Erythroblast (primary cell): Measurements from ENCODE around the gene TSEN2.
A peak's percentile ranks its signal among the peaks of the same experiment; 100 is the strongest.

ENCODE experiments used
- DNase-seq, 2 experiments: peaks; one replicate each; lab custom pipeline; 2025; lab: John Stamatoyannopoulos, UW
- GATA1 ChIP-seq: IDR thresholded peaks from 2 replicates; pipeline ENCODE4 v1.6.1; 2011; ENCODE audit warnings: low read depth, mild to moderate bottlenecking, control low read depth, low read length, moderate library complexity
- POLR2A ChIP-seq: IDR thresholded peaks from 2 replicates; pipeline ENCODE4 v1.6.1; 2011; ENCODE audit warnings: mild to moderate bottlenecking, low read length

The TSEN2 gene

DNA sequence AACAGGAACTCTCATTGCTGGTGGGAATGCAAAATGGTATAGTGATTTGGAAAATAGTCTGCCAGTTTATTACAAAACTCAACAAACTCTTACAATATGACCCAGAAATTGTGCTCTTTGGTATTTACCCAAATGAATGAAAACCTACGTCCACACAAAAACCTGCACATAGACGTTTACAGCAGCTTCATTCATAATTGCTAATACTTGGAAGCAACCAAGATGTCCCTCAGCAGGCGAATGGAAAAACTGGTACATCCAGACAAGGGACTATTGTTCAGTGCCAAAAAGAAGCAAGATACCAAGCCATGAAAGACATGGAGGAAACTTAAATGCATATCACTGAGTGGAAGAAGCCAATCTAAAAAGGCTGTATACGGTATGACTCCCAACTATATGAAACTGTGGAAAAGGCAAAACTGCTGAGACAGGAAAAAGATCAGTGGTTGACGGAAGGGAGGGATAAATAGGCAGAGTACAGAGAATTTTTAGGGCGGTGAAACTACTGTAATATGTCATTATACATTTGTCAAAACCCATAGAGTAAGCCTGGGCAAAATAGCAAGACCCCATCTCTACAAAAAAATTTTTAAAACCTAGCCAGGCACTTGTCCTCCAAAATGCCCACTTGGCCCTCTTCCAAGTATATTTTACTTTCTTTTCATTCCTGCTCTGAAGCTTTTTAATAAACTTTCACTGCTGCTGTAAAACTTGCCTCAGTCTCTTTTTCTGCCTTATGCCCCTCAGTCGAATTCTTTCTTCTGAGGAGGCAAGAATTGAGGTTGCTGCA is 65.9 kb downstream of the TSEN2 start:
- TF ChIP-seq GATA1: no peak
- no peak for TF ChIP-seq POLR2A
- DNase-seq: no peak

- peak; percentile 65 for TF ChIP-seq POLR2A
- no peak for TF ChIP-seq GATA1
- DNase-seq: peak; percentile 71 to 72
Measured at GRCh38 chr3:12553921-12554391, 69.7 kb downstream of the TSEN2 start.

GRCh38 chr3:12556314-12556689 is 72.0 kb downstream of the TSEN2 start:
- TF ChIP-seq GATA1: no peak
- no peak for TF ChIP-seq POLR2A
- DNase-seq: no peak

- DNase-seq: peak; percentile 93 to 96
- no peak for TF ChIP-seq GATA1
- TF ChIP-seq POLR2A: peak; percentile 97
Measured at GRCh38 chr3:12556690-12557472, 72.6 kb downstream of the TSEN2 start, which contains the start of gene MKRN2. TSS of gene MKRN2 (plus strand) at chr3:12557087. CDS start at chr3:12557151, 64 bp downstream.

- DNase-seq: peak; percentile 55 to 70
- no peak for TF ChIP-seq GATA1
Measured at GRCh38 chr3:12557473-12558100, 73.3 kb downstream of the TSEN2 start.

- no peak for DNase-seq
- TF ChIP-seq GATA1: no peak
- no peak for TF ChIP-seq POLR2A
Measured at GRCh38 chr3:12558706-12559105, 74.4 kb downstream of the TSEN2 start.

GRCh38 chr3:12559520-12559919 is 75.2 kb downstream of the TSEN2 start:
- no peak for DNase-seq
- no peak for TF ChIP-seq POLR2A
- TF ChIP-seq GATA1: no peak

DNA sequence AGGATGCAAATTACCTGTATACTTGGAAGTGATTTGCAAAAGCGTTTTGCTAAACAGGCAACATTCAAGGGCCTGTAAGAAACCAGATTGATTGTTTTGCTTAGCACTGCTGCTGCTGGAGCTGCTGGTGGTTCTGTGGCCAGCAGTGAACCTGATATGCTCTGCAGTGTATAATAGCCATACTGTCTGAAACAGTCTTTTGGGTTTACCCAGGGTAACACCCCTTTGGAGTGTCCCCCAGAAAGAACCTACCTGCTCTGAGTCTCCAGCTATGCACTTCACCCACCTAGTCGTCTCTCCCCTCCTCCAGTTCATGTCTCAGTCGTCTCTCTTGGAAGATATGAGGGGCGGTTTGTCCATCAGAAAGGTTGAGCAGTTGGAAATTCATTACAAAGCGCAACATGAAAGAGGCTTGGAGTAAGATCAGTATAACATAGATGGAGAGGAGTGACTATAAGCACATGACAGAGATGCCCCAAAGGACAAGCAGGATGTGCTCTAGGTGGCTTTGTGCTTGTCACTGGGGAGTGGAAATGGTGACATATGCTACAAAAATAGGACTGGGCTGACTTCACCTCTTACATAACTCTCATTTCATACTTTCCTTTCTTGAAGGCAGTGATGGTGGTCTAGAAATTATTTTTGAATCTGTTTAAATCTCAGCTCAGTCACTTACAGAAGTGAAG is 76.4 kb downstream of the TSEN2 start:
- TF ChIP-seq GATA1 (no peak), POLR2A (no peak)
- DNase-seq: no peak

- no peak for DNase-seq
- TF ChIP-seq POLR2A: no peak
- no peak for TF ChIP-seq GATA1
Measured at GRCh38 chr3:12561397-12561796, 77.1 kb downstream of the TSEN2 start.

GRCh38 chr3:12562451-12562850 is 78.2 kb downstream of the TSEN2 start:
- DNase-seq: no peak
- no peak for TF ChIP-seq POLR2A
- TF ChIP-seq GATA1: no peak

DNA sequence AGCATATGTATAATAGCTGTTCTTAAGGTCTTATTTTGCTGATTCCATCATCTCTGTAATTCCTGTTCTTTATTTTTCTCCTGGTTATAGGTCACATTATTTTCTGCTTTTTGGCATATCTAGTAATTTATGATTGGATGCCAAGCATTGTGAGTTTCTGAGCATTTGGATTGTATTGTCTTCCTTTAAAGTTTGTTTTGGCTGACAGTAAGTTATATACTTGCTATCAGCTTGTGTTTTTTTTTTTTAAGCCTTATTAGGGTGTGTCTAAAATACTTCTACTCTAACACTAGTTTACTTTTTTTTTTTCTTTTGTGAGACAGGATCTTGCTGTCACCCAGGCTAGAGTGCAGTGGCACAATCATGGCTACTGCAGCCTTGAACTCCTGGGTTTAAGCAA is 82.7 kb downstream of the TSEN2 start:
- TF ChIP-seq GATA1: no peak
- no peak for TF ChIP-seq POLR2A
- no peak for DNase-seq

DNA sequence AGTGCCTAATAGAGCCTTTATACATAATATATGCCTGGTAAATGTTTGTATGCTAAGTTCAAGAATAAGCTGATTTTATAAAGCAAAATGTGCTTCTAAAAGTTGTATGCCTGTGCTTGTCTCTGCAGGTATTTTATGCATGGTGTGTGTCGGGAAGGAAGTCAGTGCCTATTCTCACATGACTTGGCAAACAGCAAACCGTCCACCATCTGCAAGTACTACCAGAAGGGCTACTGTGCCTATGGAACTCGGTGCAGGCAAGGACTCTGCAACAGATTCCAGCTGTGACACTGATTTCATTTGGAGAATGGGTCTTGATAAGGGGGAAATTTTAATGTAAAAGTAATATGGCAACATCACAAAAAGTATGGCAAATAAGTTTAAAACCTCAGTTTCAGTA is 84.5 kb downstream of the TSEN2 start:
- DNase-seq: no peak
- TF ChIP-seq POLR2A: no peak
- no peak for TF ChIP-seq GATA1

DNA sequence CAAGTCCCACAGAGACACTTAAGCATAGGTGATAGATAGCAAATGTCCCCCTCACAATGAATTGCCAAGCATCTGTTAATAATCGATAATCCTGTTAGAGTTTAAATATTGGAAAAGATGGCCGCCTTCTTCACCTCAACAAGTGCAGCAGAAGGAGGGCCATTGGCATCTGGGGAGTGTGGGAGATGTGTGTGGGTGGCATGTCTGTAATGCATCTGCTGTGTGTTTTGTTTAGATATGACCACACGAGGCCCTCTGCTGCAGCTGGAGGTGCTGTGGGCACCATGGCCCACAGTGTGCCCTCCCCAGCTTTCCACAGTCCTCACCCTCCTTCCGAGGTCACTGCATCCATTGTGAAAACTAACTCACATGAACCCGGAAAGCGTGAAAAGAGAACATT is 85.6 kb downstream of the TSEN2 start:
- no peak for DNase-seq
- TF ChIP-seq POLR2A (no peak), GATA1 (no peak)

GRCh38 chr3:12571986-12572385 is 87.7 kb downstream of the TSEN2 start:
- TF ChIP-seq GATA1: no peak
- DNase-seq: no peak
